ENCODE measurements around the gene ZNF18. TPM values are rescaled to one million over a fixed set of nuclear protein-coding genes. Genes with fewer than 3 reads are reported as not detected.

Gene ZNF18

DNA sequence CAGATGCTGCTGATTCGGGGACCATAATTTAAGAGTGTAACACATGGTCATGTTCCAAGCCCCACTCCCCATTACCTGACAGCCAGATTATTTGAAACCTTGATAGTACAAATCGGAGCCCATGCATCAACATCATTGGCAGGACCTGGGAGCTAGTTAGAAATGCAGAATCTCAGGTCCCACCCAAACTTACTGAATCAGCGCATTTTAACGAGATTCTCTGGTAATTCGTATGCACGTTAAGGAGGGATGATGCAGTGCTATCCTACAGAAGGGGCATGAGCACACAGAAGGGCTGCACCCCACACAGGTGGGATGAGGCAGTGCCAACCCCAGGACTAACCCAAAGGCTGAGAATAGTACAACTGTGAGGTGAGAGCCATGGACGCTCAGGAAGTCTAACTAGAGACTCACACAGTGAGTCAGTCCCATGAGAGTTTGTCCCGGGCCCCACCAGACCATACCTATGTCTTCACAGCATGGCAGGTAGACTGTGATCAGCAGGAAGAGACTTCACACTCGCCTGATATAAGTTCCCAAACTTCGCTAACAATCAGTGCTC lies 64.9 kb downstream of the ZNF18 start:
- no peak for DNase-seq

GRCh38 chr17:11928436-11928835 lies 68.8 kb downstream of the ZNF18 start:
- Histone ChIP-seq H3K4me1 (ENCODE audit: control insufficient read depth, low read depth, low read length) (peaks cover 3% of the 10 kb centered on the region), H2BK5ac (ENCODE audit: low read length) (no peak overlapping the region), H3K79me1 (ENCODE audit: low read length) (no peaks in the 10 kb centered on the region), H3K27ac (ENCODE audit: low read depth, low read length) (no peak overlapping the region), H3K23ac (ENCODE audit: low read length) (no peak overlapping the region), H4K8ac (ENCODE audit: low read depth, low read length) (no peak overlapping the region), H2BK120ac (ENCODE audit: low read depth, low read length) (no peak overlapping the region), H4K5ac (ENCODE audit: low read length) (no peak overlapping the region), H3K4ac (ENCODE audit: low read depth, low read length) (no peak overlapping the region), H3K4me2 (ENCODE audit: low read length) (no peak overlapping the region), H3K27me3 (ENCODE audit: insufficient read depth, low read length, poor library complexity) (no peaks in the 10 kb centered on the region), H3K79me2 (ENCODE audit: control insufficient read depth, insufficient read depth, low read length) (no peaks in the 10 kb centered on the region), H2BK15ac (replicated peaks; ENCODE audit: low read depth) (no peak overlapping the region), H3K36me3 (ENCODE audit: control insufficient read depth, insufficient read depth, low read length) (no peaks in the 10 kb centered on the region), H2AK5ac (ENCODE audit: low read length) (no peak overlapping the region), H3K9ac (ENCODE audit: low read length) (no peak overlapping the region), H3K18ac (ENCODE audit: low read length) (no peak overlapping the region), H3K4me3 (ENCODE audit: low read length) (no peak overlapping the region), H3K56ac (ENCODE audit: low read length) (no peak overlapping the region)
- no CpG with 5 or more reads among the region's 4 CpGs for WGBS (ENCODE audit: extremely low coverage, insufficient coverage, low lambda C conversion rate)
- DNase-seq: peak; percentile 34

More for the DNA sequence above, 64.9 kb downstream of the ZNF18 start:
- Histone ChIP-seq H3K27me3 (ENCODE audit: insufficient read depth, low read length, poor library complexity) (no peaks in the 10 kb centered on the region), H3K4me2 (ENCODE audit: low read length) (no peak overlapping the region), H2BK15ac (replicated peaks; ENCODE audit: low read depth) (no peak overlapping the region), H4K8ac (ENCODE audit: low read depth, low read length) (no peak overlapping the region), H3K79me2 (ENCODE audit: control insufficient read depth, insufficient read depth, low read length) (no peaks in the 10 kb centered on the region), H3K4ac (ENCODE audit: low read depth, low read length) (no peak overlapping the region), H3K23ac (ENCODE audit: low read length) (no peak overlapping the region), H3K79me1 (ENCODE audit: low read length) (no peaks in the 10 kb centered on the region), H2BK5ac (ENCODE audit: low read length) (no peak overlapping the region), H4K5ac (ENCODE audit: low read length) (no peak overlapping the region), H3K27ac (ENCODE audit: low read depth, low read length) (no peak overlapping the region), H3K4me1 (ENCODE audit: control insufficient read depth, low read depth, low read length) (peaks cover 3% of the 10 kb centered on the region), H3K18ac (ENCODE audit: low read length) (no peak overlapping the region), H3K9ac (ENCODE audit: low read length) (no peak overlapping the region), H3K4me3 (ENCODE audit: low read length) (no peak overlapping the region), H2BK120ac (ENCODE audit: low read depth, low read length) (no peak overlapping the region), H3K36me3 (ENCODE audit: control insufficient read depth, insufficient read depth, low read length) (no peaks in the 10 kb centered on the region), H3K56ac (ENCODE audit: low read length) (no peak overlapping the region), H2AK5ac (ENCODE audit: low read length) (no peak overlapping the region)
- no CpG with 5 or more reads among the region's 10 CpGs for WGBS (ENCODE audit: extremely low coverage, insufficient coverage, low lambda C conversion rate)

Small RNAs within 50 kb of the gene (small RNA-seq; reads per million reads assigned to genes)
- not detected for gene RNU11-2P (ENCODE audit: insufficient read depth)

All from mesendoderm (in vitro differentiated cells).